NCI-H2029 (cell line): ENCODE results near the gene SLC30A2.

Experiments used
- DNase-seq: peaks from one replicate; lab custom pipeline; 2025; lab: John Stamatoyannopoulos, UW

SLC30A2 gene

DNA sequence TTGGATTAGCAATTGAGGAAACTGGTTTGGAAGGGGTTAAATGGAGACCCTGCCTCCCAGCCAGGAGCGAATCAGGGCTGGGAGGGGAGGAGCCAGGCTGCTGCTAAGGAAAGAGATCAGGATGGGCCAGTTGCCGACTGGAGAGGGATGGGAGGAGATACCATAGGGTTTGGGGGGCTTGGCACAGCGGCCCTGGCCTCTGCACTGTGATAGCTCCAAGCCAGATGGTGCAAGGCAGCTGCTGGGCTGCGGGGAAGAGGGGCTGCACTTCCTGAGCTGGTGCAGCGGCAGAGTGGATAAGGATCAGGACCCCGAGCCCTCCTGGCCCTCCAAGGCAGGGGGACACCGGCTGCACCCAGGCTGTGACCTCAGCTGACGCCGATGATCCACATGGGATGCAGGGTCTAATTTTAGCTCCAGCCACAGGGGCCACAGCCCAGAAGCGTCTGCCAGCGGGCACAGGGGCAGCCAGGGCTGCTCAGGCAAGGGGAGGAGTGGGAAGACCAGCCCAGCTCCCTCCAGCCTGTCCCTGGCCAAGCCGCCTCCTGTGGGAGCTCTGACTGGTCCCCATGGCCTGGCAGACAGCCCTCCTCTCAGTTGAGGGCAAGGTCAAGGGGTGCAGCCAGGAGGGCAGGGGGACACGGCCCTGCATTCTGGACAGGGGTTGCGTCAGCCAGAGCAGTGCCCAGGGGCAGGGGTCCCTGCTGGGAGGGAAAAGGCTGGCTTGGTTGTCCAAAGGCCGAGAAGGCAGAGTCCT is 24.1 kb downstream of the SLC30A2 start, which contains the start of gene EXTL1:
Gene EXTL1, plus strand, starts transcription at position 129 of the 757 bp plus-strand sequence. CDS start 872 bp downstream, outside the sequence.
- no peak for DNase-seq

DNA sequence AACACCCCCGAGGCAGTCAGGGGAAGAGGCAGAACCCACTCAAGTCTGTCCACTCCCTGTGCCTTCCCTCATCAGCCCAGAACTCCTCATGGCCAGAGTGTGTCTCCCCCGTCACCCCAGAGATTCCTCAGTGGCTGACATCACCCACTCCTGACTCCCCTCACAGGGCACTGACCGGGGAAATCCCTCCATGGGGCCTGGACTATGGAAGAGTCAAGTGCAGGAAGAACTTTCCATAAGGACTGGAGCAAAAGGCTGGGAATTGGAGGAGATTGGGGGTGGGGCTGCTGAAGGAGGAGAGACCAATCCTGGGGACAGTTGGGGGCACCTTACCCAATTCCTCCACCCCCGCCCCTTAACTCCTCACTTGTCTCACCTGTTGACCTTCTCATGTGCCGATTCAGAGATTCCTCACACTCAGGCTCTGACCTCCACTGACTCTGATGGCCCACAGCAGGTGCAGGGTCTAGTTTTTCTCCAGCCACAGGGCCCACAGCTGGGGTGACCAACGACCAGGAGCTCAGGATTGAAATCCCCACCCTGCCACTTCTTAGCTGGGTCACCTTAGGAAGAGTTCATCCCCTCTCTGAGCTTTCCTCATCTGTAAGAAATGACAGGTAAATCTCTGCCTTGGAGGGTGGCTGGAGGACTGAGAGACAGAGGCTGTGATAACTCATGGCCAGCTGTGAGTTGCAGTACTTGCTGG is 24.8 kb downstream of the SLC30A2 start:
- DNase-seq: no peak

DNA sequence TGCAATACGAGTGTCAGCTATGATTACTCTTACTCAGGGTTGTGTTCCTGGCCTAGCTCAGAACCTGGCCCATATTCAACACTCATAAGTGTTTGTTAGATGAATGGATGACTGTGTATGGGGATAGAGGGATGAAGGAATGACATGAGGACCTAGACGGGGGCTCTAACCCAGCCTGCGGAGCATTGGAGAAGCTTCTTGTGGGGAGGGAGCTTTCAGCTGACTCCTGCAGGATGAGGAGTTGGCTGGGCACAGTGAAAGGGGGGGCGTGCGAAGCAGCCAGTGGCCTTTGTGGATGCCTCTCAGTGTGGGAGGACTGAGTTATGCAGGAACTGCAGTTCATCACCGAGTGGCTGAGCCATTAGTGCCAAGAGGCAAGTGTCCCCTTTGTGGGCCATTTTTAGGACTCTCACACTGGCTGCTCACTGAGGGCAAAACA is 25.6 kb downstream of the SLC30A2 start:
- DNase-seq: no peak

DNA sequence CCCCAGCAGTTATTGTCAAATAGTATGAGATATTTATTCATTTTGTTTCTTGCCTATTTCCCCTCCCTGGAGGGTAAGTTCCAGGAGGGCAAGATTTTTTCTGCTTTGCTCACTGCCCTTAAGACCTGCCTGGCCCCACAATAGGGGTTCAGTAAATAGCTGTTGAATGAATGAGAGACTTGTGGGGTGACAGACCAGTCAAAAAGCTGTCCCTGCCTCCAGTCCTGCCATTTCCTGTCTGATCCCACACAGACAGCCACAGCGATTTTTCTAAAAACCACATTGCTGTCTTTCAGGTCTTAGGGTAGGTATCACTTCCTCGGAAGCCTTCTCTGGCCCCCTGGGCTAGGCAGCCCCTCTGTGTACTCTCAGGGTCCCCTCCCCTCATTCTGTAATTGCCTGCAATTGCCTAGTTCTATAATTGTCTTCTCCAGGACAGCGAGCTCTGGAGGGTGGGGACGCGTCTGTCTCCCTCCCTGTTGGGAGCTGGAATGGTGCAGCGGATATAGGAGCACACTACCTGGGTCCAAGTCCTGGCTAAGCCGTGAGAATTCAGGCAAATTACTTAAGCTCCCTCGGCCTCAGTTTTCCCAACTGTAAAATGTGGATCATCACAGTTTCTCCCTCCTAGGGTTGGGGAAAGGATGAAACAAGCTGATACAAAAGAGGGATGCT is 26.1 kb downstream of the SLC30A2 start:
- DNase-seq: no peak

DNA sequence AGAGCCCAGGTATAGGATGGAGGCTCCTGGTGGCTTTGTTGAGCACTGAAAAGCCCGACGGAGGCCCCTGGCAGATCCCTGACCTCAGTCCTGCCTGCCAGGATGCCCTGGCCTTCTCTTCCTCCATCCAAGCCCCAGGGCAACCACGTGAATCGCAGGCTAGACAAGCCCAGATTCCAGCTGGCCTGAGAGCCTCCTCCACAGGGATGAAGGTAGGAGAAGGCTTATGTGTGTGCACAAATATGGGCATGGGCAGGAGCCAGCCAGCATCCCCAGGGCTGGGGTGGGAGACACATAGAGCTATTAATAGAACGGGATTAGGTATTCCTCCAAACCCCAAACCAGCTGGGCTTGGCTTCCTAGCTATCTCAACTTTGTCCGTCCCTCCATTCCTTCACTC is 28.3 kb downstream of the SLC30A2 start:
- no peak for DNase-seq

DNA sequence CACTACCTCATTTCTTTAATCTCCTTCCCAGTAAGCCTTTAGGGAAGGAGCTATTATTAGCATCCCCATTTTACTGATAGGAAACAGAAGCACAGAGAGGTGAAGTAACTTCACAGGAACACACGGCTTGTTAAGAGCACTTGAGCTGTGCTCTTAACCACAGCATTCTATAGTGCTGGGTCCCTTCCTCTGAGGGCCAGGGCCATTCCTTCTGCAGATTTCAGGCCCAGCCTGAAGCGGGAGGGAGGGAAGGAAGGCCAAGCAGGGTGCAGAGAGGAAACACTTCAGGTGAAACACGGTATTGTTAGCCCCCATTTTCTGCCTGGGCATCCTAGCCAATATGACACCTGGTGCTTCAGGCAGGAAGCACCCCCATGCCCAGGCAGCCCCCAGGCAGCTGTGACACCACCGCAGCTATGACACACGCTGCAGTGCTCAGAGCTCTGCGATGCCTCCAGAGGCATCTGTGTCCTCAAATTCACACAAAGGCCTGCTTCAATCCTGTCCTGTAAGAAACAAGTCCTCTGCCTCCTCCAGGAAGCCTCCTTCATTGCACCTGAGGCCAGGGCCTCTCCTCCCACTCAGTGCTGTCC is 28.9 kb downstream of the SLC30A2 start:
- no peak for DNase-seq

DNA sequence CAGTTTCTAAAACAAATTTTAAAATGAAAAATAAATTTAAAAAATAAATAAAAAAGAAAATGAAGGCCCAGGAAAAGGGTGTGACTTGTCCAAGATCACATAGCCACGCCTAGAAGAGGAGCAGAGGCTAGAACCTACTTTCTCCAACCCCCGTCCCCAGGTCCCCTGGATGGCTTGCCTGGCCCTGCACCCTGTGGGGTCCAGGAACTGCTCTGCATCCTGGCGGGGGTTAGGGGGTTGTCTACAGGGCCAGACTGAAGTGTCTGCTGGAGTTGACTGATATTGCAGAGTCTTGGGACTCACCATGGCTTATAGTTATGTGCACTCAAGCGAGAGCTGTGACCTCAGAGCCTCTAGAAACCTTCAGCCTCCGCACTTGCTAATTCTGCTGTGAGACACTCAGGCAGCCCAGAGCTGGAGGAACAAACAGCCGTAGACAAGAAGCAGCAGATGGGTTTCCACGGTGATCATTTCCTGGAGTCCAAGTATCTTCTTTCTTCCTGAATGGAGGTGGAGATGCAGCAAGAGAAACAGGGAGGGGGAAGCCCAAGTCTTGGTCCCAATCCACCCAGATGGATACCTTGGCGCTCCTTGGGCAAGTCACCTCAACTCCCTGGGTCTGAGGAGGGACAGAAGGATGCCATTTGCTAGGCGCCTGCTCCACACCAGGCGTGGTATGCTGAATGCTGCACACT is 29.5 kb downstream of the SLC30A2 start:
- no peak for DNase-seq

DNA sequence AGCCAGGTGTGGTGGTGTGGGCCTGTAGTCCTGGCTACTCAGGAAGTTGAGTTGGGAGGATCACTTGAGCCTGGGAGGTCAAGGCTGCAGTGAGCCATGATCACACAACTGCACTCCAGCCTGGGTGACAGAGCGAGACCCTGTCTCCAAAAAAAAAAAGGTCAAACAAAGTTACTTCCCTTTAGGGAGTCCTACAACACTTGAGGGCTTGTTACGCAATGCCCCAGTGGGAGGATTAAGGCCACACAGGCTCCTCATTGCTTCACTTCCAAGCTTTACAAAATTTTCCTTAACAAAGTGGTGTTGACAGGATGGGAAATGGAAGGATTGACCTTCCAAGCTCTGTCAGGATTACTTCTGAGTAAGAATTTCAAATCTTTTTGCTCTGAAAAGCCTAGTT is 30.6 kb downstream of the SLC30A2 start:
- no peak for DNase-seq

DNA sequence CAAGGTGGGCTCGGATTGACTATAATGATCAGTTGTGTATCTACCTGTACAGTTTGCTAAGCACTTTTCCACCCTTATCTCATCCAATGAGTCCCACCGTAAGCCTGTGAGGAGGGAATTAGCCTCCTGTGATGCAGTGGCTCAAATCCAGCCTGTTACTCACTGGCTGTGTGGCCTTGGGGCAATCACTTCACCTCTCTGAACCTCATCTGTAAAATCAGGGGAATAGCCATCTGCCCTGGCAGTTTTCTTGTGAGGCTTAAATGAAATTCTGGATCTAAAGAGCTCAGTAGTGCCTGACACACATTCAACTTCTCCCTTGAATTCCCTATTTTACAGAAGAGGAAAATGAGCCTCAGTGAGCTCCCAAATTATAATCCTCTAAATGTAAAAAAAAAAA is 31.7 kb downstream of the SLC30A2 start:
- DNase-seq: no peak

DNA sequence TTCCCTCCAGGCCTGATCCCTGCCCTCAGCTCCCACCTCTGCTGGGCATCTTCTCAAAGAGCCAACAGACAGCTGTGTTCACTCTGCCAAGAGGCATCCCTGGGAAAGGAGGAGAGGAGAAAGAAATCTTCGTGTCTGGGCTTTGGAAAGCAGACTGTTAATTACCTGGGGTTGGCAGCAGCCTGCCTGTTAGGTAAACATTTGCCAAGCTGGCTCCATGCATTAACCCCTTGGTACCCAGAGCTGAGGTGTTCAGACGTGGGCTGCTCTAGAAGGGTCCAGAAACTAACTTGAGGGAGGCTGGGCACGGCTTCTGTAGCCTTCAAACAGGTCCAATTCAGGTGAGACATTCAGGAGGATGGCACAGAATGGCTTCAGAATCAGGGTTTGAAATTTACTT is 33.1 kb downstream of the SLC30A2 start:
- DNase-seq: no peak

DNA sequence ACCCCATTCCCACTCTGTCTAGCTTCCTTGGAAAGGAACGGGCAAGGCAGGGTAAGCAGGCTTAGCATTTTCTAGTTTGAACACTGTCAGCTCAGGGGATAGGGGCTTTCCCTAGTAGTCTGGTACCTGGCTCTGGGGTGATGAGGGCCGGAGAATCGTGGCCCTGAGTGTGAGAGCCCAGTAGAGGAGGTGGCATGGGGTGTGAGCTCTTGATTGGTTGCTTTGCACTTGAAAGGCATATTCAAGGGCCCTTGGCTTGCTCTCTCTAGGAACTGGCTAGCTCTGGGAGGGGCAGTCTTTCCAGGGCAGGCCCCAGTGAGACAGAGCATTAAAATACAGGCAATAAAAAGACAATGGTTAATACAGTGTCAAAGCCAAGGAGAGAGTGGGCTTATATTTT is 35.1 kb downstream of the SLC30A2 start:
- peak; percentile 31 for DNase-seq

DNA sequence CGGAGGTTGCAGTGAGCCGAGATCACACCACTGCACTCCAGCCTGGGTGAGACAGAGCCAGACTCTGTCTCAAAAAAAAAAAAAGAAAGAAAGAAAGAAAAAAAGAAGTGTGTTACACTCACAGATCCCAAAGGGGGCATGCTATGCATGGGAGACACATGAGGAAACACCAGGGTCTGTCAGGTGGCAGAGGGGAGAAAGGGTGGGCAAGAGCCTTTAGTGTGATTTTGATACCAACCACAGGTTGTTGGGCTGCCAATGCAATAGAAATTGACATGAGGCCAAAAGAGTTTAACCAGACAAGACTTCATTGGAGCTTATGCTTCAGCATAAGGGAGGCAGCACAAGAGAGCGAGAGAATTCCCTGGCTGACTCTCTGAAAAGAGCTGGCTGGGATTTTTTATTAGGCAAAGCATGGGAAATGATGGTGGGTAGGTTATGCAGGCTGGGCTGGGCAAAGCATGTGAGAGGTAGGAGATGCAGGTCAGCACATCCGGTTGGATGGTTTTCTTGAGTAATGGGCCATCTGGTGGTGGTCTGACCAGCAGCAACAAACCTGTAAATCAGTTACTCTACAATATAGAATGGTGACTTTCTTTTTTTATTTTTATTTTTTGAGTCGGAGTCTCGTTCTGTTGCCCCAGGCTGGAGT is 36.0 kb downstream of the SLC30A2 start:
- no peak for DNase-seq

DNA sequence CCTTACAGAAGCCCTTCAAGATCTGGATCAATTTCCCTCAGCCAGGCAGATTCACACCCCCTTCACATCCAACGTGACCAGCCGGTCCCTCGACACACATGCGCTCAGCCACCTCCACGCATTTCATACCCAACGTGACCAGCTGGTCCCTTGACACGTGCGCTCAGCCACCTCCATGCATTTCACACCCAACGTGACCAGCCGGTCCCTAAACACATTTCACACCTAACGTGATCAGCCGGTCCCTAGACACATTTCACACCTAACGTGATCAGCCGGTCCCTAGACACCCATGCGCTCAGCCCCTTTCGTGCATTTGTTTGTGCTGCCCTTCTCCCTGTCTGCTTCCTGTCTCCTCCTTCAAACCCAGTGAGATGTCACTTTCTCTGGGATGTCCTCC is 39.2 kb downstream of the SLC30A2 start:
- no peak for DNase-seq

DNA sequence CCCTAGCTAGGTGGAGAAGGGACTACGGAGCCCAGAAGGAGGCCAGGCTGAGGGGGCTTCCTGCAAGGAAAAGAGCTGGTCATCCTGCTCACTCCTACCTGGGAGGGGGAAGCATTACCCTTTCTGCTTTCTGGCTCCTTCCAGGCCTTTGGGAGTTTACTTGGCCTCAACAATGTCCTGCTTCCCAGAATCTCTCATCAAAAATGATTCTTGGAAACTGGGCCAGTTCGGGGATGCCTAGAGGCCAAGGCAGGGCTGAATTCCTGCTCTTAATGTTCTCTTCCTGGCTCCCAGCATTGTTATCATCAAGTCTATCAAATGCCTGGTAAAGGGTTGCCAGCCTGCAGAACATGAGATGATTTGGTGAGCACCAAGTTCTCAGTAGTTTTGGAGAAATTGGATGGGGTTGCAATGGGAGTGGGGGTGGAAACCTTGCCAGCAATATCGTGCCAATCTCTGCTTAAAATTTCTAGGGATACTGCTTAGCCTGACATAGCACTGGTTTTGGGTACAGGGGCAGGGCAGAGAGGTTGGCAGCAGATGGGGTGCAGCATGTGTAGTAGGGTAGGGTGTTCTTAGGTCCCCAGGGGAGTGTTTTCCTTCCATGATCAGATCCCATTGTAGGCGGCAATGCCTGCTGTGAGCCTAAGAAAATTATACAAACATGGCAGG is 40.3 kb downstream of the SLC30A2 start:
- no peak for DNase-seq

DNA sequence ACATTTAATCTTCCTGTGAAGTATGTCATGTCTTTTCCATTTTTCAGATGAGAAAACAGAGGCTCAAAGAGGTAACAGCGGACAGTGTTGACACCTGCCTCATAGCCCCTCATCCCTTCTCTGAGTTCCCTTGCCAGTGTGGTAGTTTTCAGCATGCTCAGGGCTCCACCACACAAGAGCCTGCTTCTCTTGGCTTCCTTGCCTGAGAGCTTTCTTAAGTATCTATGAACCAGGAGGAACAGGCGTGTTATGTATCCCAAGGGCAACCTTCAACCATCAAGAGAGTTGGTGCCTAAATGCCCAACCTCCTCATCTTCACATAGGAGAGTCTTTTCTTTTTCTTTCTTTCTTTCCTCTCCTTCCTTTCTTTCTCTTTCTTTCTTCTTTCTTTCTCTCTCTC is 42.2 kb downstream of the SLC30A2 start:
- DNase-seq: no peak

DNA sequence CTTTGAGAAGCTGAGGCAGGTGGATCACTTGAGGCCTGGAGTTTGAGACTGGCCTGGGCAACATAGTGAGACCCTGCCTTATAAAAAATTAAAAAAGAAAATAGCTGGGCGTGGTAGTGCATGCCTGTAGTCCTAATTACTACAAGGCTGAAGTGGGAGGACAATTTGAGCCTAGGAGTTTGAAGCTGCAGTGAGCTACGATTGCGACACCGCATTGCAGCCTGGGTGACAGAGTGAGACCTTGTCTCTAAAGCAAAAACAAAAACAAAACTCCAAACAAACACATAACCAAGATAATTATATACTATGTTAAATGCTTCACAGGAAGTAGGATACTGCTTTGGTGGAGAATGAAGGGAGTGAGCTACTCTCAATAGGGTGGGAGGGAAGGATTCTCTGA is 42.7 kb downstream of the SLC30A2 start:
- no peak for DNase-seq

DNA sequence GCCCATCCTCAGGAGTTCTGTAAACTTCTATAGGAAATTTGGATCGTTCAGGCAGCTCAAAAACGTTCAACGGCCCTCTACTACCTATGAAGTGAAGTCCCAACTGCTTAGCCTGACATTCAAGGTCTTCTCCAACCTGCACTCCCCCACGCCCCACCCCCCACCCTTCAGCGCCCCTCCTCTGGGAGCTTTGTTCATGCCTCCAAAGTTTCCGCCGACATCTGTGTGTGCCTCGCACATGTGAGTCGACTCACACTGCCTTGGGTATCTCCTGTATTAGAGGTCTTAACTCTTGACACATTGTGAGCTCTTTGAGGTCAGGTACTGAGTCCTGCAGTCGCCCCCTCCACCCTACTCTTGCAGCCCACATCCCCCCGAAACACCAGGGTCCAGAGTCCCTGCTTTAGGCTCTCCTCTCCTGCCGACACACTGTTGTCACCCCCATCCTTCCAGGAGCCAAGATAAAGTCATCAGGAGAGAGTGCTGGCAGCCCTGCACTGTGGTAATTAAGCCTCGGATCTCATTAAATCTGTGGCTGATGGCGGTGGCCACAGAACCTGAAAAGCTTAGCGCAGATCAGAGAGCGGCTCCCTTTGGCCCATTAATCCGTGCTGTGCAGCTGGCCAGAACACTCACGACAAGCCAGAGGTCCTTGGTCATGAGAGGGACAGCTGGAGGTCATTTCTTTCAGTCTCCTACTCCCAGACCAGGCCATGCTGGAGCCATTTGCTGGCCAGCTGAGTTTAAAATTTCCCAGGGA is 46.7 kb downstream of the SLC30A2 start:
- DNase-seq: no peak

DNA sequence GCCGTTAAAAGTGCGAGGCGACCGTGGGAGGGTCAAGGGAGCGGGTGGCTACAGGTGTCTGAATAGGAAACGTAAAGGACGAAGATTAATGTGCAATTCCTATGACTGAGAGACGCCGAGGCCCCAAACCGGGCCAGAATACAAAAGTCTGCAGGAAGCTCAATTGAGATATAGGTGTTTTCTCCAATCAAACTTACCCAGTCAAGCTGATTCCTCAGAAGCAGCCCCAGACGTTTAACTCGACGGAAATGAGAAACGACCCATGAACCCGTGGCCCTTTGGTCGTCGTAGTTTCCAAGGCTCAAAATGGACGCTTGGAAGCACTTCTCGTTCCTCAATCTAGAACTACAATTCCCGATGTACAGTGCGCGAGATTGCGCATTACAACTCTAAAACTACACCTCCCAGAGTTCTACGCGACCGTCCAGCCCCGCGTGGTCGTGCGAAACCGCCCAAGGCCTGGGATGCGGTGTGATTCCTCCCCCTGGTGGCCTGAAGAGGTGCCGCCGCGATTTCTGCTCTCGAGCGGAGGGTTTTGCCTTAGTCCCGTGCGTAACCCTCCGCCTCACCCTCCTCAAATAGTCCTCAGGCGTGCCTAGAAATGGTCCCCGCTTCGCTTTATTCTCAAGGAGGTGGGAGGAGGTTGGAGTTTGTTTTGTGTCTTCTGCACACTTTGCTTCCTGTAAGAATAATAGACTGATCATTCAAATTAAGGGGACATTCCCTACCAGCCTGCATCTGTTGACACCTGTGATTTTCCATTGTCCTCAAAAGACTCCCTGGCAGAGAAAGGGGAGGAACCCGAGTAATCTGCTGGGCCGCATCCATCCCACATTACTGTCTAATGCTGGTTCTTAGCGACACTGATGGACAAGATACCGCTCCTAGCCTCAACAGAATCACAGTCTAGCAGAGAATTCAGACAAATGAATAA is 47.8 kb downstream of the SLC30A2 start, which contains the start of gene PAFAH2:
Gene PAFAH2, minus strand, starts transcription at position 236 of the 934 bp plus-strand sequence. CDS start 7,247 bp downstream, outside the sequence.
- DNase-seq: peak; percentile 99
